H9 (cell line): ENCODE measurements around the gene HELT. TPM values are rescaled to one million over a fixed set of nuclear protein-coding genes. Genes with fewer than 3 reads are reported as not detected.

Source experiments
- DNase-seq: peaks from one replicate; pipeline ENCODE4 v3.0.0-alpha.2; 2017
- H2AFZ ChIP-seq: one replicate; pipeline ENCODE4 v1.6.1; 2013; ENCODE audit warnings: mild to moderate bottlenecking, low read length, control low read depth, moderate library complexity
- H2AK5ac ChIP-seq: 2 replicates; pipeline ENCODE4 v1.6.1; 2013; ENCODE audit warnings: low read length, control low read depth, mixed read lengths; ENCODE audit not compliant: insufficient read length
- H2BK120ac ChIP-seq: one replicate; pipeline ENCODE4 v1.6.1; 2013; ENCODE audit warnings: low read depth, mild to moderate bottlenecking, low read length, control low read depth, inconsistent platforms; ENCODE audit not compliant: poor library complexity, severe bottlenecking
- H2BK12ac ChIP-seq: 2 replicates; pipeline ENCODE4 v1.6.1; 2013; ENCODE audit warnings: low read length, control low read depth, mixed read lengths, low read depth; ENCODE audit not compliant: insufficient read length
- H2BK15ac ChIP-seq: 2 replicates; pipeline ENCODE4 v1.6.1; 2013; ENCODE audit warnings: low read depth, low read length, control low read depth
- H2BK20ac ChIP-seq: one replicate; pipeline ENCODE4 v1.6.1; 2013; ENCODE audit warnings: low read depth, mild to moderate bottlenecking, low read length, control low read depth, inconsistent platforms; ENCODE audit not compliant: poor library complexity, severe bottlenecking
- H2BK5ac ChIP-seq: 2 replicates; pipeline ENCODE4 v1.6.1; 2013; ENCODE audit warnings: low read length, control low read depth, mixed read lengths; ENCODE audit not compliant: insufficient read length
- H3K14ac ChIP-seq: 2 replicates; pipeline ENCODE4 v1.6.1; 2013; ENCODE audit warnings: low read length, control low read depth; ENCODE audit not compliant: insufficient read depth
- H3K18ac ChIP-seq: 2 replicates; pipeline ENCODE4 v1.6.1; 2013; ENCODE audit warnings: low read depth, mild to moderate bottlenecking, mixed read lengths, low read length, control low read depth; ENCODE audit not compliant: insufficient read length
- H3K23ac ChIP-seq: 2 replicates; pipeline ENCODE4 v1.6.1; 2013; ENCODE audit warnings: low read length, control low read depth, mixed read lengths, low read depth; ENCODE audit not compliant: insufficient read length
- H3K23me2 ChIP-seq: 2 replicates; pipeline ENCODE4 v1.6.1; 2013; ENCODE audit warnings: low read depth, mild to moderate bottlenecking, mixed read lengths, low read length, control low read depth; ENCODE audit not compliant: insufficient read length, poor library complexity, severe bottlenecking
- H3K27ac ChIP-seq: 2 replicates; pipeline ENCODE4 v1.5.1; 2013; ENCODE audit warnings: low read length, control low read depth, mixed read lengths, low read depth; ENCODE audit not compliant: insufficient read length
- H3K27me3 ChIP-seq: 2 replicates; pipeline ENCODE4 v1.6.1; 2013; ENCODE audit warnings: low read length, control low read depth, inconsistent platforms; ENCODE audit not compliant: insufficient read depth
- H3K4ac ChIP-seq: 2 replicates; pipeline ENCODE4 v1.6.1; 2013; ENCODE audit warnings: low read depth, mild to moderate bottlenecking, control low read depth, inconsistent platforms, low read length, moderate library complexity
- H3K4me1 ChIP-seq: 2 replicates; pipeline ENCODE4 v1.6.1; 2013; ENCODE audit warnings: low read length, control low read depth, inconsistent platforms; ENCODE audit not compliant: insufficient read depth
- H3K4me2 ChIP-seq: 2 replicates; pipeline ENCODE4 v1.6.1; 2013; ENCODE audit warnings: low read length, control low read depth, mixed read lengths; ENCODE audit not compliant: insufficient read length, insufficient read depth
- H3K56ac ChIP-seq: 2 replicates; pipeline ENCODE4 v1.6.1; 2013; ENCODE audit warnings: low read depth, mild to moderate bottlenecking, mixed read lengths, low read length, control low read depth; ENCODE audit not compliant: insufficient read length
- H3K79me1 ChIP-seq: 2 replicates; pipeline ENCODE4 v1.6.1; 2013; ENCODE audit warnings: low read depth, mild to moderate bottlenecking, moderate library complexity, low read length, control low read depth, inconsistent platforms; ENCODE audit not compliant: insufficient read depth, poor library complexity, severe bottlenecking
- H3K79me2 ChIP-seq: 2 replicates; pipeline ENCODE4 v1.6.1; 2013; ENCODE audit warnings: low read length, control low read depth, inconsistent platforms; ENCODE audit not compliant: insufficient read depth
- H3K9ac ChIP-seq: 2 replicates; pipeline ENCODE4 v1.6.1; 2013; ENCODE audit warnings: low read length, control low read depth, mixed read lengths; ENCODE audit not compliant: insufficient read length; ENCODE audit errors: extremely low read depth
- H3K9me3 ChIP-seq: one replicate; pipeline ENCODE4 v1.6.1; 2013; ENCODE audit warnings: low read depth, low read length, inconsistent platforms; ENCODE audit not compliant: control insufficient read depth
- H3T11ph ChIP-seq: one replicate; pipeline ENCODE4 v1.6.1; 2013; ENCODE audit warnings: mild to moderate bottlenecking, low read length, control low read depth, inconsistent platforms
- H4K20me1 ChIP-seq: one replicate; pipeline ENCODE4 v1.6.1; 2013; ENCODE audit not compliant: control insufficient read depth, insufficient read length, insufficient read depth
- H4K5ac ChIP-seq: 2 replicates; pipeline ENCODE4 v1.6.1; 2013; ENCODE audit warnings: low read depth, mild to moderate bottlenecking, mixed read lengths, low read length, control low read depth; ENCODE audit not compliant: insufficient read length
- H4K8ac ChIP-seq: replicated peaks from 2 replicates; pipeline ENCODE4 v1.6.1; 2013; ENCODE audit warnings: low read length, control low read depth, mixed read lengths, low read depth; ENCODE audit not compliant: insufficient read length
- H4K91ac ChIP-seq: 2 replicates; pipeline ENCODE4 v1.6.1; 2013; ENCODE audit warnings: low read depth, mild to moderate bottlenecking, moderate library complexity, mixed read lengths, low read length, control low read depth; ENCODE audit not compliant: insufficient read length
- H3K27ac Mint-ChIP-seq, 3 experiments: 2 replicates in 2 of 3; 3 replicates in 1 of 3; pipeline ENCODE4 v1.8.0; 2020 to 2021; ENCODE audit warnings: mixed read lengths in 3 of 3, mild to moderate bottlenecking in 1 of 3, moderate library complexity in 1 of 3
- H3K27me3 Mint-ChIP-seq: 2 replicates; pipeline ENCODE4 v1.8.0; 2021; ENCODE audit warnings: low read depth, mild to moderate bottlenecking, moderate library complexity, mixed read lengths
- H3K36me3 Mint-ChIP-seq, 3 experiments: 2 replicates in 2 of 3; 3 replicates in 1 of 3; pipeline ENCODE4 v1.8.0; 2020 to 2021; ENCODE audit warnings: low read depth in 3 of 3, mixed read lengths in 3 of 3; ENCODE audit not compliant: insufficient read depth in 1 of 3
- H3K4me1 Mint-ChIP-seq, 2 experiments: 2 replicates each; pipeline ENCODE4 v1.8.0; 2020; ENCODE audit warnings: mixed read lengths in 2 of 2
- H3K4me3 Mint-ChIP-seq, 2 experiments: 2 replicates in 1 of 2; 3 replicates in 1 of 2; pipeline ENCODE4 v1.8.0; 2020 to 2021; ENCODE audit warnings: mild to moderate bottlenecking in 2 of 2, mixed read lengths in 2 of 2, moderate library complexity in 1 of 2
- H3K9me3 Mint-ChIP-seq, 2 experiments: 2 replicates in 1 of 2; 3 replicates in 1 of 2; pipeline ENCODE4 v1.8.0; 2020; ENCODE audit warnings: mild to moderate bottlenecking in 2 of 2, mixed read lengths in 2 of 2, moderate library complexity in 1 of 2
- CTCF ChIP-seq: fragments of 200-600 bp; sonication (generic); conservative IDR thresholded peaks from 3 replicates; pipeline ENCODE4 v1.8.0; 2021; ENCODE audit warnings: antibody characterized with exemption, mild to moderate bottlenecking
- WGBS: extraction: QIAGEN DNeasy Blood & Tissue Kit; methylation state at CpG from one replicate; pipeline ENCODE4 v1.1.7; 2013; ENCODE audit warnings: missing lambda C conversion rate, low lambda C conversion rate, mixed read lengths; ENCODE audit not compliant: insufficient read length; ENCODE audit errors: extremely low coverage; 5-methylcytosine and 5-hydroxymethylcytosine counted together
- total RNA-seq: library from RNA; stranded (reverse); gene quantifications from 2 replicates; pipeline ENCODE4 v1.2.1, GENCODE V29; 2021

Gene HELT
- total RNA-seq, 1 experiment from 2014 or later, result not detected

- H3T11ph ChIP-seq, result no peak overlapping the region
- no CpG with 5 or more reads among the region's 3 CpGs for WGBS
- no peak overlapping the region for H3K18ac ChIP-seq
- no peak overlapping the region for H2BK15ac ChIP-seq
- DNase-seq, result no peak
- no peaks in the 10 kb centered on the region for H3K79me1 ChIP-seq
- H3K4ac ChIP-seq, result no peak overlapping the region
- no peaks in the 10 kb centered on the region for H3K79me2 ChIP-seq
- no peaks in the 10 kb centered on the region for H3K4me1 Mint-ChIP-seq
- H3K27ac Mint-ChIP-seq, result no peak overlapping the region
- H3K9ac ChIP-seq, result no peak overlapping the region
- no peaks in the 10 kb centered on the region for H3K9me3 Mint-ChIP-seq
- H4K5ac ChIP-seq, result no peak overlapping the region
- no peak overlapping the region for H3K14ac ChIP-seq
- H2AFZ ChIP-seq, result no peak overlapping the region
- no peak overlapping the region for H4K91ac ChIP-seq
- H4K20me1 ChIP-seq, result no peaks in the 10 kb centered on the region
- TF ChIP-seq CTCF, result no peak
- no peak overlapping the region for H2AK5ac ChIP-seq
- no peaks in the 10 kb centered on the region for H3K9me3 ChIP-seq
- H2BK5ac ChIP-seq, result no peak overlapping the region
- no peak overlapping the region for H2BK120ac ChIP-seq
- no peaks in the 10 kb centered on the region for H3K23me2 ChIP-seq
- no peak overlapping the region for H3K27ac ChIP-seq
- peaks cover 2% of the 10 kb centered on the region for H3K27me3 Mint-ChIP-seq
- H3K36me3 Mint-ChIP-seq, result no peaks in the 10 kb centered on the region
- no peak overlapping the region for H2BK12ac ChIP-seq
- H4K8ac ChIP-seq, result no peak overlapping the region
- no peaks in the 10 kb centered on the region for H3K4me1 ChIP-seq
- H3K4me3 Mint-ChIP-seq, result no peak overlapping the region
- H3K27me3 ChIP-seq, result no peaks in the 10 kb centered on the region
- H3K4me2 ChIP-seq, result no peak overlapping the region
- no peak overlapping the region for H3K23ac ChIP-seq
- H3K56ac ChIP-seq, result no peak overlapping the region
- H2BK20ac ChIP-seq, result no peak overlapping the region
Measured at GRCh38 chr4:184993247-184993646, 25.0 kb upstream of the HELT start.
